Neural cell (in vitro differentiated cells): Measurements from ENCODE around the gene EXOC3L1. TPM values are rescaled to one million over a fixed set of nuclear protein-coding genes. Genes with fewer than 3 reads are reported as not detected.

ENCODE experiments used
- H2AFZ ChIP-seq: fragments of 200-600, 300-800 bp; sonication (generic), shearing (Covaris generic); 2 replicates; pipeline ENCODE4 v1.6.0; 2014; ENCODE audit warnings: low read depth, mild to moderate bottlenecking, antibody characterized with exemption, low read length, moderate library complexity
- H3F3A ChIP-seq: fragments of 200-600 bp; shearing (Covaris generic); 2 replicates; pipeline ENCODE4 v1.6.1; 2016; ENCODE audit warnings: mild to moderate bottlenecking, moderate library complexity, mixed read lengths, antibody characterized with exemption, low read length; ENCODE audit not compliant: insufficient read depth, poor library complexity, severe bottlenecking
- H3K27ac ChIP-seq: fragments of 200-600, 300-800 bp; sonication (generic), shearing (Covaris generic); 2 replicates; pipeline ENCODE4 v1.5.1; 2014; ENCODE audit warnings: mild to moderate bottlenecking, low read length, moderate library complexity
- H3K27me3 ChIP-seq: fragments of 300-800, 200-600 bp; sonication (generic), shearing (Covaris generic); 2 replicates; pipeline ENCODE4 v1.6.0; 2014; ENCODE audit warnings: mild to moderate bottlenecking, low read depth, low read length, moderate library complexity; ENCODE audit not compliant: insufficient read depth
- H3K36me3 ChIP-seq: fragments of 300-800, 200-600 bp; sonication (generic), shearing (Covaris generic); 2 replicates; pipeline ENCODE4 v1.5.1; 2014; ENCODE audit warnings: mild to moderate bottlenecking, antibody characterized with exemption, low read length, moderate library complexity; ENCODE audit not compliant: insufficient read depth
- H3K4me2 ChIP-seq: fragments of 300-800, 200-600 bp; sonication (generic), shearing (Covaris generic); 2 replicates; pipeline ENCODE4 v1.6.0; 2014; ENCODE audit warnings: mild to moderate bottlenecking, low read length
- H3K4me3 ChIP-seq: fragments of 300-800, 200-600 bp; sonication (generic), shearing (Covaris generic); 2 replicates; pipeline ENCODE4 v1.5.1; 2014; ENCODE audit warnings: mild to moderate bottlenecking, low read length, moderate library complexity
- H3K79me2 ChIP-seq: fragments of 200-600 bp; shearing (Covaris generic); replicated peaks from 2 replicates; pipeline ENCODE4 v1.6.0; 2014; ENCODE audit warnings: mild to moderate bottlenecking, low read length, moderate library complexity; ENCODE audit not compliant: insufficient read depth
- H3K9ac ChIP-seq: fragments of 300-800, 200-600 bp; sonication (generic), shearing (Covaris generic); 2 replicates; pipeline ENCODE4 v1.6.1; 2016; ENCODE audit warnings: mild to moderate bottlenecking, low read length, mixed read lengths
- H3K9me2 ChIP-seq: fragments of 200-600 bp; shearing (Covaris generic); 2 replicates; pipeline ENCODE4 v1.6.1; 2016; ENCODE audit warnings: mild to moderate bottlenecking, low read length, mixed read lengths; ENCODE audit not compliant: insufficient read depth
- H3K9me3 ChIP-seq: fragments of 200-600, 300-800 bp; sonication (generic), shearing (Covaris generic); 2 replicates; pipeline ENCODE4 v1.6.1; 2016; ENCODE audit warnings: mild to moderate bottlenecking, mixed run types, low read length, moderate library complexity, mixed read lengths
- H4K20me1 ChIP-seq: fragments of 200-600 bp; shearing (Covaris generic); 2 replicates; pipeline ENCODE4 v1.6.1; 2016; ENCODE audit warnings: mild to moderate bottlenecking, mixed run types; ENCODE audit not compliant: insufficient read depth
- CTCF ChIP-seq: fragments of 450-650 bp; IDR thresholded peaks from 2 replicates; pipeline ENCODE4 v1.5.1; 2014; ENCODE audit warnings: antibody characterized with exemption, mild to moderate bottlenecking, moderate library complexity; ENCODE audit not compliant: poor library complexity, severe bottlenecking
- EP300 ChIP-seq: fragments of 450-650 bp; conservative IDR thresholded peaks from 2 replicates; pipeline ENCODE4 v1.6.1; 2014; ENCODE audit warnings: antibody characterized with exemption, mild to moderate bottlenecking, moderate library complexity; ENCODE audit not compliant: poor library complexity, severe bottlenecking
- EZH2 ChIP-seq: fragments of 200-600, 300-800 bp; shearing (Covaris generic), sonication (generic); IDR thresholded peaks from 2 replicates; pipeline ENCODE4 v1.6.1; 2014; ENCODE audit warnings: antibody characterized with exemption, low read length, borderline replicate concordance, mild to moderate bottlenecking; ENCODE audit not compliant: insufficient read depth, poor library complexity, severe bottlenecking
- MXI1 ChIP-seq: fragments of 450-650 bp; conservative IDR thresholded peaks from 2 replicates; pipeline ENCODE4 v1.6.1; 2014; ENCODE audit warnings: antibody characterized with exemption, mild to moderate bottlenecking; ENCODE audit not compliant: poor library complexity, severe bottlenecking
- POLR2AphosphoS5 ChIP-seq: IDR thresholded peaks from 2 replicates; pipeline ENCODE4 v1.6.1; 2012
- RAD21 ChIP-seq: fragments of 450-650 bp; conservative IDR thresholded peaks from 2 replicates; pipeline ENCODE4 v1.6.1; 2014; ENCODE audit warnings: antibody characterized with exemption, mild to moderate bottlenecking, moderate library complexity
- SMC3 ChIP-seq: fragments of 450-650 bp; conservative IDR thresholded peaks from 2 replicates; pipeline ENCODE4 v1.6.1; 2014; ENCODE audit warnings: antibody characterized with exemption, mild to moderate bottlenecking, moderate library complexity; ENCODE audit not compliant: poor library complexity
- TAF1 ChIP-seq: IDR thresholded peaks from 2 replicates; pipeline ENCODE4 v1.6.1; 2012; ENCODE audit warnings: low read depth
- polyA plus RNA-seq: library from polyadenylated mRNA; depleted of rRNA; stranded (reverse); fragments of >200 nt; gene quantifications from 2 replicates; pipeline ENCODE4 v1.2.3, GENCODE V29; 2014
- TF ChIP-seq, protein P1 (sequence below): IDR thresholded peaks from 2 replicates; pipeline ENCODE4 v1.6.1; 2012; ENCODE audit warnings: borderline replicate concordance

Gene EXOC3L1
- polyA plus RNA-seq, 1 donor from 2014 or later: 0.43 TPM

GRCh38 chr16:67213197-67214019 is 23.5 kb upstream of the EXOC3L1 start:
- Histone ChIP-seq H3K79me2 (no peaks in the 10 kb centered on the region), H3K27ac (no peak overlapping the region), H3F3A (no peaks in the 10 kb centered on the region), H3K4me2 (no peak overlapping the region), H4K20me1 (no peaks in the 10 kb centered on the region), H3K9ac (no peak overlapping the region), H2AFZ (no peak overlapping the region), H3K4me3 (no peak overlapping the region), H3K36me3 (no peaks in the 10 kb centered on the region), H3K9me2 (no peaks in the 10 kb centered on the region), H3K9me3 (no peaks in the 10 kb centered on the region), H3K27me3 (no peaks in the 10 kb centered on the region)
- TF ChIP-seq SMC3 (no peak), POLR2AphosphoS5 (no peak), MXI1 (no peak), EZH2 (no peak), EP300 (no peak), CTCF (no peak), RAD21 (no peak), TAF1 (no peak)
- TF ChIP-seq, protein P1, sequence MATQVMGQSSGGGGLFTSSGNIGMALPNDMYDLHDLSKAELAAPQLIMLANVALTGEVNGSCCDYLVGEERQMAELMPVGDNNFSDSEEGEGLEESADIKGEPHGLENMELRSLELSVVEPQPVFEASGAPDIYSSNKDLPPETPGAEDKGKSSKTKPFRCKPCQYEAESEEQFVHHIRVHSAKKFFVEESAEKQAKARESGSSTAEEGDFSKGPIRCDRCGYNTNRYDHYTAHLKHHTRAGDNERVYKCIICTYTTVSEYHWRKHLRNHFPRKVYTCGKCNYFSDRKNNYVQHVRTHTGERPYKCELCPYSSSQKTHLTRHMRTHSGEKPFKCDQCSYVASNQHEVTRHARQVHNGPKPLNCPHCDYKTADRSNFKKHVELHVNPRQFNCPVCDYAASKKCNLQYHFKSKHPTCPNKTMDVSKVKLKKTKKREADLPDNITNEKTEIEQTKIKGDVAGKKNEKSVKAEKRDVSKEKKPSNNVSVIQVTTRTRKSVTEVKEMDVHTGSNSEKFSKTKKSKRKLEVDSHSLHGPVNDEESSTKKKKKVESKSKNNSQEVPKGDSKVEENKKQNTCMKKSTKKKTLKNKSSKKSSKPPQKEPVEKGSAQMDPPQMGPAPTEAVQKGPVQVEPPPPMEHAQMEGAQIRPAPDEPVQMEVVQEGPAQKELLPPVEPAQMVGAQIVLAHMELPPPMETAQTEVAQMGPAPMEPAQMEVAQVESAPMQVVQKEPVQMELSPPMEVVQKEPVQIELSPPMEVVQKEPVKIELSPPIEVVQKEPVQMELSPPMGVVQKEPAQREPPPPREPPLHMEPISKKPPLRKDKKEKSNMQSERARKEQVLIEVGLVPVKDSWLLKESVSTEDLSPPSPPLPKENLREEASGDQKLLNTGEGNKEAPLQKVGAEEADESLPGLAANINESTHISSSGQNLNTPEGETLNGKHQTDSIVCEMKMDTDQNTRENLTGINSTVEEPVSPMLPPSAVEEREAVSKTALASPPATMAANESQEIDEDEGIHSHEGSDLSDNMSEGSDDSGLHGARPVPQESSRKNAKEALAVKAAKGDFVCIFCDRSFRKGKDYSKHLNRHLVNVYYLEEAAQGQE: no peak

DNA sequence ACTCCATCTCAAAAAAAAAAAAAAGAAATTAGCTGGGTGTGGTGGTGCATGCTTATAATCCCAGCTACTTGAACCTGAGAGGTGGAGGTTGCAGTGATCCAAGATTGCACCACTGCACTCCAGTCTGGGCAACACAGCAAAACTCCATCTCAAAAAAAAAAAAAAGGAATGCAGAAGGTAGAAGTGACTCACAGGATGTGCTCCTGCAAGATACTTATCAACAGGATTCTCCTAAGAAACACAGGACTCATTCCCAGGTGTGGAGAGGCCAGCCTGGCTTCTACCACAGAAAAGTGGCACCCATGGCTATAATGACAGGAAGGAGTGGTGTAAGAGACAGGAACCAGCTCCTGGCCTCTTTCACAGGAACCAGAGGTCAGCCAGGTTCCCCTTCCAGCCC is 22.8 kb upstream of the EXOC3L1 start:
- Histone ChIP-seq H3K27ac (no peak overlapping the region), H3F3A (no peaks in the 10 kb centered on the region), H2AFZ (no peak overlapping the region), H3K79me2 (no peaks in the 10 kb centered on the region), H3K9ac (no peak overlapping the region), H3K9me2 (no peaks in the 10 kb centered on the region), H3K36me3 (no peaks in the 10 kb centered on the region), H3K9me3 (no peaks in the 10 kb centered on the region), H3K4me3 (no peak overlapping the region), H4K20me1 (no peaks in the 10 kb centered on the region), H3K4me2 (no peak overlapping the region), H3K27me3 (no peaks in the 10 kb centered on the region)
- no peak for TF ChIP-seq RAD21
- TF ChIP-seq MXI1: no peak
- no peak for TF ChIP-seq POLR2AphosphoS5
- TF ChIP-seq, protein P1: no peak
